ENCODE data around the gene EML4. TPM values are rescaled to one million over a fixed set of nuclear protein-coding genes. Genes with fewer than 3 reads are reported as not detected.

Gene EML4
- total RNA-seq, 1 experiment from 2014 or later = 93.7 TPM

- ChIA-PET CTCF (no interaction called here), POLR2A (ENCODE audit: low non-redundant PET) (no interaction called here)
- intact Hi-C loops (cut with micrococcal nuclease; ENCODE audit: unreplicated experiment) = no loop called here
- TF ChIP-seq EZH2 (IDR thresholded peaks at IDR 0.05; ENCODE audit: borderline replicate concordance, low read depth, low read length, poor library complexity, severe bottlenecking) = no peak
- Histone ChIP-seq H3K9me3 (ENCODE audit: low read depth, low read length, poor library complexity, severe bottlenecking) (no peaks in the 10 kb centered on the region), H3K27me3 (replicated peaks; ENCODE audit: insufficient read depth, low read depth, low read length, poor library complexity) (no peaks in the 10 kb centered on the region), H3K36me3 (ENCODE audit: insufficient read depth, low read length, poor library complexity, severe bottlenecking) (no peaks in the 10 kb centered on the region), H3K4me3 (ENCODE audit: low read depth, low read length, poor library complexity, severe bottlenecking) (no peak overlapping the region), H3K4me1 (ENCODE audit: insufficient read depth, low read length, poor library complexity, severe bottlenecking) (peaks cover 45% of the 10 kb centered on the region), H3K27ac (ENCODE audit: low read depth, low read length, poor library complexity, severe bottlenecking) (no peak overlapping the region)
- DNase-seq (ENCODE audit: low spot score) = peak; percentile 26
- BruUV-seq (replicated peaks) = no TSS peak
These were observed 24.6 kb downstream of the EML4 start for GRCh38 chr2:42193722-42194187.

- ChIA-PET POLR2A (ENCODE audit: low non-redundant PET) (no interaction called here), CTCF (no interaction called here)
- Histone ChIP-seq H3K9me3 (ENCODE audit: low read depth, low read length, poor library complexity, severe bottlenecking) (no peaks in the 10 kb centered on the region), H3K27ac (ENCODE audit: low read depth, low read length, poor library complexity, severe bottlenecking) (no peak overlapping the region), H3K4me3 (ENCODE audit: low read depth, low read length, poor library complexity, severe bottlenecking) (no peak overlapping the region), H3K4me1 (ENCODE audit: insufficient read depth, low read length, poor library complexity, severe bottlenecking) (peaks cover 45% of the 10 kb centered on the region), H3K36me3 (ENCODE audit: insufficient read depth, low read length, poor library complexity, severe bottlenecking) (no peaks in the 10 kb centered on the region), H3K27me3 (replicated peaks; ENCODE audit: insufficient read depth, low read depth, low read length, poor library complexity) (no peaks in the 10 kb centered on the region)
- DNase-seq (ENCODE audit: low spot score) = no peak
- intact Hi-C loops (cut with micrococcal nuclease; ENCODE audit: unreplicated experiment) = no loop called here
- BruUV-seq (replicated peaks) = no TSS peak
- TF ChIP-seq EZH2 (IDR thresholded peaks at IDR 0.05; ENCODE audit: borderline replicate concordance, low read depth, low read length, poor library complexity, severe bottlenecking) = no peak
- TF ChIP-seq CTCF (conservative IDR thresholded peaks at IDR 0.05; ENCODE audit: low read depth, low read length) = no peak
These were observed 25.3 kb downstream of the EML4 start for GRCh38 chr2:42194428-42194827.

GRCh38 chr2:42195559-42195958 is 26.4 kb downstream of the EML4 start:
- BruUV-seq (replicated peaks) = no TSS peak
- H3K4me1 ChIP-seq (ENCODE audit: insufficient read depth, low read length, poor library complexity, severe bottlenecking) = peaks cover 45% of the 10 kb centered on the region
- DNase-seq (ENCODE audit: low spot score) = peak; percentile 56
- H3K9me3 ChIP-seq (ENCODE audit: low read depth, low read length, poor library complexity, severe bottlenecking) = no peaks in the 10 kb centered on the region
- no peak overlapping the region for H3K4me3 ChIP-seq (ENCODE audit: low read depth, low read length, poor library complexity, severe bottlenecking)
- TF ChIP-seq CTCF (conservative IDR thresholded peaks at IDR 0.05; ENCODE audit: low read depth, low read length) (no peak), EZH2 (IDR thresholded peaks at IDR 0.05; ENCODE audit: borderline replicate concordance, low read depth, low read length, poor library complexity, severe bottlenecking) (no peak)
- no peaks in the 10 kb centered on the region for H3K36me3 ChIP-seq (ENCODE audit: insufficient read depth, low read length, poor library complexity, severe bottlenecking)
- no peak overlapping the region for H3K27ac ChIP-seq (ENCODE audit: low read depth, low read length, poor library complexity, severe bottlenecking)
- H3K27me3 ChIP-seq (replicated peaks; ENCODE audit: insufficient read depth, low read depth, low read length, poor library complexity) = no peaks in the 10 kb centered on the region
- intact Hi-C loops (cut with micrococcal nuclease; ENCODE audit: unreplicated experiment) = no loop called here
- ChIA-PET POLR2A (ENCODE audit: low non-redundant PET) (no interaction called here), CTCF (no interaction called here)

GRCh38 chr2:42196070-42196402 is 26.9 kb downstream of the EML4 start:
- H3K27ac ChIP-seq (ENCODE audit: low read depth, low read length, poor library complexity, severe bottlenecking) = peak overlapping the region; percentile 49
- CTCF ChIA-PET = no interaction called here

More at GRCh38 chr2:42196070-42196402, 26.9 kb downstream of the EML4 start:
- H3K4me3 ChIP-seq (ENCODE audit: low read depth, low read length, poor library complexity, severe bottlenecking) = no peak overlapping the region
- H3K9me3 ChIP-seq (ENCODE audit: low read depth, low read length, poor library complexity, severe bottlenecking) = no peaks in the 10 kb centered on the region
- H3K36me3 ChIP-seq (ENCODE audit: insufficient read depth, low read length, poor library complexity, severe bottlenecking) = no peaks in the 10 kb centered on the region
- DNase-seq (ENCODE audit: low spot score) = no peak
- intact Hi-C loops (cut with micrococcal nuclease; ENCODE audit: unreplicated experiment) = loop anchor here (1.0 kb wide), 1 partner anchor 100 kb away; no protein-coding TSS in a partner anchor
- TF ChIP-seq CTCF (conservative IDR thresholded peaks at IDR 0.05; ENCODE audit: low read depth, low read length) = no peak
- TF ChIP-seq EZH2 (IDR thresholded peaks at IDR 0.05; ENCODE audit: borderline replicate concordance, low read depth, low read length, poor library complexity, severe bottlenecking) = no peak
- no peaks in the 10 kb centered on the region for H3K27me3 ChIP-seq (replicated peaks; ENCODE audit: insufficient read depth, low read depth, low read length, poor library complexity)
- BruUV-seq (replicated peaks) = no TSS peak
- POLR2A ChIA-PET (ENCODE audit: low non-redundant PET) = no interaction called here
- peaks cover 45% of the 10 kb centered on the region for H3K4me1 ChIP-seq (ENCODE audit: insufficient read depth, low read length, poor library complexity, severe bottlenecking)

All from A673 (cell line).